ENCODE measurements around the gene SELENON. TPM values are rescaled to one million over a fixed set of nuclear protein-coding genes. Genes with fewer than 3 reads are reported as not detected.
A peak's percentile ranks its signal among the peaks of the same experiment; 100 is the strongest.

SELENON gene
- total and polyA plus RNA-seq, 2 of the 13 experiments (the other 11 are each of a cell fraction or from before 2014, with no cell fraction given), result 3.8 to 8.0 TPM

DNA sequence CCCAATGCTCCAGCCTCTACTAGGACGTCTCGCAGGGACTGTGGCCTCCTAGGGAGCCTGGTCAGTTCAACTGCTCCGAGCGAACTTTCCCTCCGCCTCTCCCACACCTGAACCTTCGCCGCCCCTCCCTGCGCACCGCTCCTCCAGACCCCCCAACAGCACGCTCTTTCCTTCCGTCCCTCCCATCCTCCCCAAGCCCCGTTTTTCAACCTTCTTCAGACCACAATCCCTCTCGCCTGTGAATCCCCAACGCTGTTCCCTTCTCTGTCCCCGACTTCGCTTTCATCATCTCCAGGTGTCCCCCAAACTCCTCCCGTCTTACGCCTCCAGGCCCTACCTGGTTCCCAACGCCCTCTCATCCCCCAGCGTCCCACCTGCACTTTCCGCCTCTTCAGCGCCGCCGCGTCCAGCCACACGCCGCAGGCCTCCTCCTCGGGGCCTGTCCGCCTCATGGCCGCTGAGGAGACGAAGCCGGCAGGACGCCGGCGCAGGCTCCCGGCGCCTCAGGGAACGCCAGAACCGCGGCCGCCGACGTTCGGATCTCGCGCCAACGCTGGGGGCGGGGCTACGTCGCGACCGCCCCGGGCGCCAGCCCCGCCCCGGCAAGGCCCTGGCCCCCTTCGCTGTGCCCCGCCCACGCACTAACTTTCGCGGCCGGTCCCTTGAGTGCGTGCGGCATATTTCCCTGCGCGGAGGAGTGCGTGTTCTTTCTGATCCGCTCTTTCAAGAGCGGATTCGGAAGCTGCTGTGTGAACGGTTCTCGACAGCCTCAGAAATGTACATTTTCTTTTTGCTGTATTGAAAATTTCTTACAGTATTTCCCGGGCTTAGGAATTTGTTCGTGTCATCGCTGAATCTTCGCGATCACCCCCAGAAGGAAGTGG is 59.2 kb downstream of the SELENON start, which contains the start of gene AUNIP (continued):
- TF ChIP-seq, protein P1, sequence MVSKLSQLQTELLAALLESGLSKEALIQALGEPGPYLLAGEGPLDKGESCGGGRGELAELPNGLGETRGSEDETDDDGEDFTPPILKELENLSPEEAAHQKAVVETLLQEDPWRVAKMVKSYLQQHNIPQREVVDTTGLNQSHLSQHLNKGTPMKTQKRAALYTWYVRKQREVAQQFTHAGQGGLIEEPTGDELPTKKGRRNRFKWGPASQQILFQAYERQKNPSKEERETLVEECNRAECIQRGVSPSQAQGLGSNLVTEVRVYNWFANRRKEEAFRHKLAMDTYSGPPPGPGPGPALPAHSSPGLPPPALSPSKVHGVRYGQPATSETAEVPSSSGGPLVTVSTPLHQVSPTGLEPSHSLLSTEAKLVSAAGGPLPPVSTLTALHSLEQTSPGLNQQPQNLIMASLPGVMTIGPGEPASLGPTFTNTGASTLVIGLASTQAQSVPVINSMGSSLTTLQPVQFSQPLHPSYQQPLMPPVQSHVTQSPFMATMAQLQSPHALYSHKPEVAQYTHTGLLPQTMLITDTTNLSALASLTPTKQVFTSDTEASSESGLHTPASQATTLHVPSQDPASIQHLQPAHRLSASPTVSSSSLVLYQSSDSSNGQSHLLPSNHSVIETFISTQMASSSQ (IDR thresholded peaks at IDR 0.05; ENCODE audit: low read depth), result no peak
- TF ChIP-seq, protein P1 (CRISPR knock-in tag; IDR thresholded peaks at IDR 0.05; ENCODE audit: borderline replicate concordance), result peak; percentile 61; the same call in 1 of the 2 replicates
- TF ChIP-seq POLR2AphosphoS2 (IDR thresholded peaks at IDR 0.05; ENCODE audit: low read depth, low read length) (no peak), ZNF768 (CRISPR knock-in tag; IDR thresholded peaks at IDR 0.05) (peak; percentile 76; the same call in 1 of the 2 replicates), RCOR2 (CRISPR knock-in tag; IDR thresholded peaks at IDR 0.05) (no peak), ZBTB3 (CRISPR knock-in tag; IDR thresholded peaks at IDR 0.05; ENCODE audit: borderline replicate concordance, low read depth) (no peak), ZNF207 (IDR thresholded peaks at IDR 0.05; ENCODE audit: borderline replicate concordance) (no peak), KLF16 (CRISPR knock-in tag; IDR thresholded peaks at IDR 0.05) (peak in 1 of 2 experiments; percentile 83; a peak in 2 of 4 replicates), ZNF670 (CRISPR knock-in tag; IDR thresholded peaks at IDR 0.05; ENCODE audit: borderline replicate concordance) (no peak), MATR3 (CRISPR knock-in tag; IDR thresholded peaks at IDR 0.05) (no peak), ZNF746 (CRISPR knock-in tag; IDR thresholded peaks at IDR 0.05) (no peak), ZNF143 (CRISPR knock-in tag; IDR thresholded peaks at IDR 0.05) (peak; percentile 28; the same call in 1 of the 2 replicates), HDAC6 (IDR thresholded peaks at IDR 0.05; ENCODE audit: low read depth, low read length) (no peak), ARID2 (CRISPR knock-in tag; IDR thresholded peaks at IDR 0.05; ENCODE audit: borderline replicate concordance) (peak; percentile 71; the same call in 1 of the 2 replicates)
- TF ChIP-seq, protein P2, sequence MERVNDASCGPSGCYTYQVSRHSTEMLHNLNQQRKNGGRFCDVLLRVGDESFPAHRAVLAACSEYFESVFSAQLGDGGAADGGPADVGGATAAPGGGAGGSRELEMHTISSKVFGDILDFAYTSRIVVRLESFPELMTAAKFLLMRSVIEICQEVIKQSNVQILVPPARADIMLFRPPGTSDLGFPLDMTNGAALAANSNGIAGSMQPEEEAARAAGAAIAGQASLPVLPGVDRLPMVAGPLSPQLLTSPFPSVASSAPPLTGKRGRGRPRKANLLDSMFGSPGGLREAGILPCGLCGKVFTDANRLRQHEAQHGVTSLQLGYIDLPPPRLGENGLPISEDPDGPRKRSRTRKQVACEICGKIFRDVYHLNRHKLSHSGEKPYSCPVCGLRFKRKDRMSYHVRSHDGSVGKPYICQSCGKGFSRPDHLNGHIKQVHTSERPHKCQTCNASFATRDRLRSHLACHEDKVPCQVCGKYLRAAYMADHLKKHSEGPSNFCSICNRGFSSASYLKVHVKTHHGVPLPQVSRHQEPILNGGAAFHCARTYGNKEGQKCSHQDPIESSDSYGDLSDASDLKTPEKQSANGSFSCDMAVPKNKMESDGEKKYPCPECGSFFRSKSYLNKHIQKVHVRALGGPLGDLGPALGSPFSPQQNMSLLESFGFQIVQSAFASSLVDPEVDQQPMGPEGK (CRISPR knock-in tag; IDR thresholded peaks at IDR 0.05), result peak; percentile 90
- TF ChIP-seq, protein P3, sequence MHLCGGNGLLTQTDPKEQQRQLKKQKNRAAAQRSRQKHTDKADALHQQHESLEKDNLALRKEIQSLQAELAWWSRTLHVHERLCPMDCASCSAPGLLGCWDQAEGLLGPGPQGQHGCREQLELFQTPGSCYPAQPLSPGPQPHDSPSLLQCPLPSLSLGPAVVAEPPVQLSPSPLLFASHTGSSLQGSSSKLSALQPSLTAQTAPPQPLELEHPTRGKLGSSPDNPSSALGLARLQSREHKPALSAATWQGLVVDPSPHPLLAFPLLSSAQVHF (CRISPR knock-in tag; IDR thresholded peaks at IDR 0.05), result peak; percentile 95
- TF ChIP-seq, protein P4, sequence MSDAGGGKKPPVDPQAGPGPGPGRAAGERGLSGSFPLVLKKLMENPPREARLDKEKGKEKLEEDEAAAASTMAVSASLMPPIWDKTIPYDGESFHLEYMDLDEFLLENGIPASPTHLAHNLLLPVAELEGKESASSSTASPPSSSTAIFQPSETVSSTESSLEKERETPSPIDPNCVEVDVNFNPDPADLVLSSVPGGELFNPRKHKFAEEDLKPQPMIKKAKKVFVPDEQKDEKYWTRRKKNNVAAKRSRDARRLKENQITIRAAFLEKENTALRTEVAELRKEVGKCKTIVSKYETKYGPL (CRISPR knock-in tag; IDR thresholded peaks at IDR 0.05), result 0 out of 2 replicates have a peak, but pooled peaks have one; percentile 17
- TF ChIP-seq, protein P5, sequence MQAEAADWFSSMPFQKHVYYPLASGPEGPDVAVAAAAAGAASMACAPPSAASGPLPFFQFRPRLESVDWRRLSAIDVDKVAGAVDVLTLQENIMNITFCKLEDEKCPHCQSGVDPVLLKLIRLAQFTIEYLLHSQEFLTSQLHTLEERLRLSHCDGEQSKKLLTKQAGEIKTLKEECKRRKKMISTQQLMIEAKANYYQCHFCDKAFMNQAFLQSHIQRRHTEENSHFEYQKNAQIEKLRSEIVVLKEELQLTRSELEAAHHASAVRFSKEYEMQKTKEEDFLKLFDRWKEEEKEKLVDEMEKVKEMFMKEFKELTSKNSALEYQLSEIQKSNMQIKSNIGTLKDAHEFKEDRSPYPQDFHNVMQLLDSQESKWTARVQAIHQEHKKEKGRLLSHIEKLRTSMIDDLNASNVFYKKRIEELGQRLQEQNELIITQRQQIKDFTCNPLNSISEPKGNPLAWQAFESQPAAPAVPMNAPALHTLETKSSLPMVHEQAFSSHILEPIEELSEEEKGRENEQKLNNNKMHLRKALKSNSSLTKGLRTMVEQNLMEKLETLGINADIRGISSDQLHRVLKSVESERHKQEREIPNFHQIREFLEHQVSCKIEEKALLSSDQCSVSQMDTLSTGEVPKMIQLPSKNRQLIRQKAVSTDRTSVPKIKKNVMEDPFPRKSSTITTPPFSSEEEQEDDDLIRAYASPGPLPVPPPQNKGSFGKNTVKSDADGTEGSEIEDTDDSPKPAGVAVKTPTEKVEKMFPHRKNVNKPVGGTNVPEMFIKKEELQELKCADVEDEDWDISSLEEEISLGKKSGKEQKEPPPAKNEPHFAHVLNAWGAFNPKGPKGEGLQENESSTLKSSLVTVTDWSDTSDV (CRISPR knock-in tag; IDR thresholded peaks at IDR 0.05), result peak; percentile 23; the same call in 1 of the 2 replicates
